ENCODE measurements around the gene ABCB6.

The ABCB6 gene

GRCh38 chr2:219230059-219230540, 11.3 kb upstream of the ABCB6 start:
- H3K4me1 ChIP-seq = peaks cover 7% of the 10 kb centered on the region
- DNase-seq = peak; percentile 50
- H3K9me3 ChIP-seq = no peaks in the 10 kb centered on the region
- H3K27me3 ChIP-seq = no peaks in the 10 kb centered on the region
- TF ChIP-seq, protein P1, sequence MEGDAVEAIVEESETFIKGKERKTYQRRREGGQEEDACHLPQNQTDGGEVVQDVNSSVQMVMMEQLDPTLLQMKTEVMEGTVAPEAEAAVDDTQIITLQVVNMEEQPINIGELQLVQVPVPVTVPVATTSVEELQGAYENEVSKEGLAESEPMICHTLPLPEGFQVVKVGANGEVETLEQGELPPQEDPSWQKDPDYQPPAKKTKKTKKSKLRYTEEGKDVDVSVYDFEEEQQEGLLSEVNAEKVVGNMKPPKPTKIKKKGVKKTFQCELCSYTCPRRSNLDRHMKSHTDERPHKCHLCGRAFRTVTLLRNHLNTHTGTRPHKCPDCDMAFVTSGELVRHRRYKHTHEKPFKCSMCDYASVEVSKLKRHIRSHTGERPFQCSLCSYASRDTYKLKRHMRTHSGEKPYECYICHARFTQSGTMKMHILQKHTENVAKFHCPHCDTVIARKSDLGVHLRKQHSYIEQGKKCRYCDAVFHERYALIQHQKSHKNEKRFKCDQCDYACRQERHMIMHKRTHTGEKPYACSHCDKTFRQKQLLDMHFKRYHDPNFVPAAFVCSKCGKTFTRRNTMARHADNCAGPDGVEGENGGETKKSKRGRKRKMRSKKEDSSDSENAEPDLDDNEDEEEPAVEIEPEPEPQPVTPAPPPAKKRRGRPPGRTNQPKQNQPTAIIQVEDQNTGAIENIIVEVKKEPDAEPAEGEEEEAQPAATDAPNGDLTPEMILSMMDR (IDR thresholded peaks at IDR 0.05; ENCODE audit: low read depth, low read length) = no peak
- peaks cover 29% of the 10 kb centered on the region for H3K36me3 ChIP-seq
- peak overlapping the region; percentile 74 for H3K4me3 ChIP-seq (ENCODE audit: low read depth, low read length)

GRCh38 chr2:219229305-219230058, 10.7 kb upstream of the ABCB6 start, which contains the start of the genes ANKZF1 and ATG9A:
TSS of gene ANKZF1 (plus strand) at chr2:219229806. CDS start at chr2:219230258, 452 bp downstream.
TSS of gene ATG9A (minus strand) at chr2:219229636. CDS start at chr2:219228024, 1,612 bp downstream.
- Histone ChIP-seq H3K36me3 (peaks cover 31% of the 10 kb centered on the region), H3K9me3 (no peaks in the 10 kb centered on the region), H3K4me3 (ENCODE audit: low read depth, low read length) (peak within 1 kb of the TSS; percentile 74), H3K4me1 (peaks cover 7% of the 10 kb centered on the region), H3K27me3 (no peaks in the 10 kb centered on the region)
- peak; percentile 99 for DNase-seq
- TF ChIP-seq, protein P1 (IDR thresholded peaks at IDR 0.05; ENCODE audit: low read depth, low read length) = no peak

GRCh38 chr2:219228911-219229304, 10.2 kb upstream of the ABCB6 start:
- peaks cover 7% of the 10 kb centered on the region for H3K4me1 ChIP-seq
- H3K36me3 ChIP-seq = peaks cover 33% of the 10 kb centered on the region
- H3K27me3 ChIP-seq = no peaks in the 10 kb centered on the region
- DNase-seq = no peak
- H3K4me3 ChIP-seq (ENCODE audit: low read depth, low read length) = peak overlapping the region; percentile 74
- TF ChIP-seq, protein P1 (IDR thresholded peaks at IDR 0.05; ENCODE audit: low read depth, low read length) = no peak
- H3K9me3 ChIP-seq = no peaks in the 10 kb centered on the region

- H3K4me3 ChIP-seq (ENCODE audit: low read depth, low read length) = peak overlapping the region; percentile 74
- peaks cover 38% of the 10 kb centered on the region for H3K36me3 ChIP-seq
- no peak for DNase-seq
- TF ChIP-seq, protein P1 (IDR thresholded peaks at IDR 0.05; ENCODE audit: low read depth, low read length) = no peak
- no peaks in the 10 kb centered on the region for H3K27me3 ChIP-seq
- H3K9me3 ChIP-seq = no peaks in the 10 kb centered on the region
- H3K4me1 ChIP-seq = peaks cover 7% of the 10 kb centered on the region
Measured at GRCh38 chr2:219228041-219228910, 9.5 kb upstream of the ABCB6 start.

DNA sequence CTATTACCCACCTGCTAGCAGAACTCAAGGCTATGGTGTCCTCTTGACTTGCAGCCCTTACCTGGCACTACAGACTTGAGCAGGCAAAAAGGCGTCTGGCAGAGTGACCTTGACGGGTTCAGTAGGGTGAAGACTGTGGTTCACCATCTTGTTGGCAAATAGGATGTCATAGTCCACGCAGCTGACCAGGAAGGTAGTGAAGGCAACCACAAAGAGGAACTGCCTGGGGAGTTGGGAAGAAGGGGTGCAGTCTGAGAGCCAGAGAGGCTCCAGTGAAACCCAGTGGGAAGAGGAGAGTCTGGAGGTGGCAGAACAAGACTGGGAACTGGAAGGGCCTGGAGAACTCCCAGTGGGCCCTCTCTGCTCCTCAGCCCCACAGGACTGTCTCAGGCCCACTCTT, 6.6 kb upstream of the ABCB6 start:
- Histone ChIP-seq H3K36me3 (peaks cover 43% of the 10 kb centered on the region), H3K4me1 (peaks cover 7% of the 10 kb centered on the region), H3K27me3 (no peaks in the 10 kb centered on the region), H3K4me3 (ENCODE audit: low read depth, low read length) (no peak overlapping the region), H3K9me3 (no peaks in the 10 kb centered on the region)
- no peak for DNase-seq
- TF ChIP-seq, protein P1 (IDR thresholded peaks at IDR 0.05; ENCODE audit: low read depth, low read length) = no peak

All from BE2C (cell line).